HCT116 (cell line): ENCODE measurements around the gene E4F1. TPM values are rescaled to one million over a fixed set of nuclear protein-coding genes. Genes with fewer than 3 reads are reported as not detected.

Experiments used
- ATAC-seq: fragments of 200-7000 bp; cut with Tn5 transposase; 2 replicates; pipeline ENCODE4 v1.9.1; 2020; ENCODE audit warnings: mild to moderate bottlenecking, moderate library complexity
- BruUV-seq: library from RNA; stranded (reverse); fragments of 400-500 nt; replicated peaks from 2 replicates; lab custom pipeline; 2021; lab: Mats Ljungman, UMichigan
- CTCF ChIA-PET: fragments of 300-600 bp; sonication (Branson Sonifier 250); formaldehyde crosslinking; loops from one replicate; lab custom pipeline; 2021; ENCODE audit warnings: antibody characterized with exemption; lab: Charles Lee
- POLR2A ChIA-PET: fragments of 300-600, 350-600 bp; sonication (Branson Sonifier 250); formaldehyde crosslinking; loops from one replicate; lab custom pipeline; 2021; ENCODE audit warnings: antibody characterized with exemption; lab: Charles Lee
- RAD21 ChIA-PET, 2 experiments: fragments of 300-600 bp; sonication (Branson Sonifier 250); formaldehyde crosslinking; loops; one replicate each; lab custom pipeline; 2023; ENCODE audit warnings: low total read pairs in 2 of 2; ENCODE audit not compliant: uncharacterized antibody in 2 of 2, unreplicated experiment in 2 of 2, low non-redundant PET in 1 of 2; lab: Charles Lee
- DNase-seq: peaks from one replicate; pipeline ENCODE4 v3.0.0-alpha.2; 2010; ENCODE audit warnings: low read depth, low spot score
- H2AFZ ChIP-seq: fragments of 200-600 bp; shearing (Covaris generic), sonication (generic); 2 replicates; pipeline ENCODE4 v1.6.1; 2017; ENCODE audit warnings: low read depth, mixed run types, mixed read lengths, antibody characterized with exemption, low read length; ENCODE audit not compliant: poor library complexity, severe bottlenecking
- H3K27ac ChIP-seq: 2 replicates; pipeline ENCODE4 v1.5.1; 2012; ENCODE audit warnings: low read depth, low read length
- H3K27me3 ChIP-seq: fragments of 200-600 bp; sonication (generic); 2 replicates; pipeline ENCODE4 v1.6.1; 2016; ENCODE audit warnings: mixed run types, low read length, mixed read lengths; ENCODE audit not compliant: insufficient read depth
- H3K36me3 ChIP-seq, 2 experiments: fragments of 200-500 bp in 1 of 2; fragments of 200-600 bp in 1 of 2; sonication (Bioruptor generic) in 1 of 2; sonication (generic) in 1 of 2; 2 replicates each; pipeline versions ENCODE4 v1.5.1 to v1.6.1; 2014 to 2016; ENCODE audit warnings: low read length in 2 of 2, inconsistent platforms in 1 of 2, mixed read lengths in 1 of 2, mixed run types in 1 of 2; ENCODE audit not compliant: insufficient read depth in 2 of 2, control insufficient read depth in 1 of 2
- H3K4me1 ChIP-seq, 2 experiments: fragments of 200-600 bp in 1 of 2; sonication (generic) in 1 of 2; 2 replicates each; pipeline versions ENCODE4 v1.5.1 to v1.6.1; 2012 to 2017; ENCODE audit warnings: low read length in 2 of 2, inconsistent platforms in 1 of 2, mild to moderate bottlenecking in 1 of 2, mixed read lengths in 1 of 2, mixed run types in 1 of 2, moderate library complexity in 1 of 2; ENCODE audit not compliant: insufficient read depth in 2 of 2, control insufficient read depth in 1 of 2
- H3K4me2 ChIP-seq: fragments of 200-600 bp; sonication (generic); 2 replicates; pipeline ENCODE4 v1.6.1; 2017; ENCODE audit warnings: mixed run types, low read length, mixed read lengths
- H3K4me3 ChIP-seq, 2 experiments: fragments of 200-600 bp in 1 of 2; sonication (generic) in 1 of 2; replicated peaks in 1 of 2; 2 replicates each; pipeline ENCODE4 v1.5.1; 2011 to 2016; ENCODE audit warnings: low read length in 2 of 2, control low read depth in 1 of 2, low read depth in 1 of 2, mild to moderate bottlenecking in 1 of 2, mixed read lengths in 1 of 2, mixed run types in 1 of 2
- H3K79me2 ChIP-seq: fragments of 200-600 bp; sonication (generic); 2 replicates; pipeline ENCODE4 v1.6.1; 2017; ENCODE audit warnings: mild to moderate bottlenecking, mixed run types, low read length, moderate library complexity, mixed read lengths; ENCODE audit not compliant: insufficient read depth
- H3K9ac ChIP-seq: fragments of 200-600 bp; sonication (generic); 2 replicates; pipeline ENCODE4 v1.6.1; 2016; ENCODE audit warnings: low read length, mixed read lengths
- H3K9me2 ChIP-seq: fragments of 200-600 bp; sonication (generic), shearing (Covaris generic); 2 replicates; pipeline ENCODE4 v1.6.1; 2017; ENCODE audit warnings: mixed run types, mild to moderate bottlenecking, moderate library complexity; ENCODE audit not compliant: insufficient read depth
- H3K9me3 ChIP-seq, 2 experiments: fragments of 200-500 bp in 1 of 2; fragments of 200-600 bp in 1 of 2; sonication (Bioruptor generic) in 1 of 2; sonication (generic) in 1 of 2; 2 replicates each; pipeline ENCODE4 v1.6.1; 2014 to 2017; ENCODE audit warnings: low read length in 2 of 2, mixed read lengths in 2 of 2, inconsistent platforms in 1 of 2, low read depth in 1 of 2, mild to moderate bottlenecking in 1 of 2, mixed run types in 1 of 2, moderate library complexity in 1 of 2; ENCODE audit not compliant: control insufficient read depth in 1 of 2, insufficient read depth in 1 of 2
- H4K20me1 ChIP-seq: fragments of 200-600 bp; sonication (generic), shearing (Covaris generic); 2 replicates; pipeline ENCODE4 v1.6.1; 2017; ENCODE audit warnings: mixed run types, mild to moderate bottlenecking, moderate library complexity; ENCODE audit not compliant: insufficient read depth
- ATF3 ChIP-seq: IDR thresholded peaks from 2 replicates; pipeline ENCODE4 v1.6.1; 2012
- CBX3 ChIP-seq: IDR thresholded peaks from 2 replicates; pipeline ENCODE4 v1.6.1; 2012; ENCODE audit warnings: low read depth
- CEBPB ChIP-seq: IDR thresholded peaks from 2 replicates; pipeline ENCODE4 v1.6.1; 2012; ENCODE audit warnings: low read depth
- CTCF ChIP-seq, 3 experiments: fragments of 200-600 bp in 1 of 3; sonication (generic) in 1 of 3; IDR thresholded peaks in 2 of 3; conservative IDR thresholded peaks in 1 of 3; 2 replicates each; pipeline ENCODE4 v1.5.1; 2012 to 2017; ENCODE audit warnings: low read depth in 2 of 3, low read length in 2 of 3, antibody characterized with exemption in 1 of 3, borderline replicate concordance in 1 of 3, control low read depth in 1 of 3, mild to moderate bottlenecking in 1 of 3, mixed read lengths in 1 of 3, mixed run types in 1 of 3, moderate library complexity in 1 of 3; ENCODE audit not compliant: insufficient read depth in 1 of 3
- EGR1 ChIP-seq: IDR thresholded peaks from 2 replicates; pipeline ENCODE4 v1.6.1; 2012; ENCODE audit warnings: low read depth
- ELF1 ChIP-seq: IDR thresholded peaks from 2 replicates; pipeline ENCODE4 v1.6.1; 2012; ENCODE audit warnings: low read depth, borderline replicate concordance
- EZH2 ChIP-seq: fragments of 200-600 bp; sonication (generic); IDR thresholded peaks from 2 replicates; pipeline ENCODE4 v1.6.1; 2017; ENCODE audit warnings: antibody characterized with exemption, mixed run types
- FOSL1 ChIP-seq: IDR thresholded peaks from 2 replicates; pipeline ENCODE4 v1.6.1; 2012; ENCODE audit warnings: low read depth
- JUND ChIP-seq: IDR thresholded peaks from 2 replicates; pipeline ENCODE4 v1.6.1; 2012
- MAX ChIP-seq: IDR thresholded peaks from 2 replicates; pipeline ENCODE4 v1.6.1; 2012
- POLR2A ChIP-seq: IDR thresholded peaks from 2 replicates; pipeline ENCODE4 v1.7.0; 2011; ENCODE audit warnings: borderline replicate concordance; ENCODE audit not compliant: insufficient read depth, insufficient read length; ENCODE audit errors: extremely low read depth
- POLR2AphosphoS5 ChIP-seq: IDR thresholded peaks from 2 replicates; pipeline ENCODE4 v1.6.1; 2011; ENCODE audit warnings: mild to moderate bottlenecking, low read depth, low read length, moderate library complexity
- RAD21 ChIP-seq: IDR thresholded peaks from 2 replicates; pipeline ENCODE4 v1.6.1; 2012; ENCODE audit warnings: low read depth, mild to moderate bottlenecking
- SIN3A ChIP-seq: IDR thresholded peaks from 2 replicates; pipeline ENCODE4 v1.6.1; 2012; ENCODE audit warnings: low read depth
- SRF ChIP-seq: IDR thresholded peaks from 2 replicates; pipeline ENCODE4 v1.6.1; 2012; ENCODE audit warnings: low read depth
- YY1 ChIP-seq: IDR thresholded peaks from 2 replicates; pipeline ENCODE4 v1.6.1; 2011; ENCODE audit warnings: low read length, low read depth, moderate library complexity, mild to moderate bottlenecking; ENCODE audit not compliant: insufficient replicate concordance; ENCODE audit errors: extremely low read depth
- ZBTB33 ChIP-seq: IDR thresholded peaks from 2 replicates; pipeline ENCODE4 v1.6.1; 2011; ENCODE audit warnings: mild to moderate bottlenecking, low read length, moderate library complexity; ENCODE audit not compliant: insufficient replicate concordance; ENCODE audit errors: extremely low read depth
- ZFX ChIP-seq: fragments of 450-650 bp; IDR thresholded peaks from 2 replicates; pipeline ENCODE4 v1.6.1; 2017
- ZNF274 ChIP-seq: fragments of 200-500 bp; sonication (Bioruptor generic); IDR thresholded peaks from 2 replicates; pipeline ENCODE4 v1.6.1; 2014; ENCODE audit warnings: mild to moderate bottlenecking, low read depth, low read length, inconsistent platforms
- intact Hi-C: fragments of 100-400 bp; cut with micrococcal nuclease; formaldehyde crosslinking; loops from 2 replicates; pipeline ENCODE4 v1.10.0; 2022
- total RNA-seq: library from RNA; stranded (reverse); gene quantifications from one replicate; pipeline ENCODE4 v1.2.1, GENCODE V29; 2021; ENCODE audit not compliant: unreplicated experiment

E4F1 gene
- total RNA-seq, 1 experiment from 2014 or later: 40.7 TPM

- intact Hi-C loops: no loop called here
- Histone ChIP-seq H3K9ac (no peak overlapping the region), H3K27me3 (no peaks in the 10 kb centered on the region), H3K4me2 (no peak overlapping the region), H3K36me3 (peaks cover 0 to 3% of the 10 kb centered on the region in 2 experiments; a peak in 1 of 4 replicates), H3K9me3 (no peaks in the 10 kb centered on the region), H3K79me2 (peaks cover 27% of the 10 kb centered on the region), H3K9me2 (no peaks in the 10 kb centered on the region), H2AFZ (no peak overlapping the region), H4K20me1 (peaks cover 7% of the 10 kb centered on the region; the same call in 1 of the 2 replicates), H3K4me1 (peaks cover 13 to 20% of the 10 kb centered on the region in 2 experiments; a peak in 3 of 4 replicates), H3K4me3 (no peak overlapping the region), H3K27ac (no peak overlapping the region; the same call in 1 of the 2 replicates)
- ChIA-PET RAD21 (no interaction called here), POLR2A (no interaction called here), CTCF (interaction anchor here (1.9 kb wide), 1 partner anchor 230 kb away, joined by 5 read pairs; no protein-coding TSS in a partner anchor)
- DNase-seq: no peak
- BruUV-seq: no TSS peak
- ATAC-seq: no peak
- TF ChIP-seq CBX3 (no peak), JUND (no peak), EGR1 (no peak), ATF3 (no peak), RAD21 (no peak), ZFX (no peak), SRF (no peak), FOSL1 (no peak), POLR2A (no peak), CTCF (IDR thresholded peaks at IDR 0.05 in 2 of 3, conservative IDR thresholded peaks at IDR 0.05 in 1 of 3; ENCODE audit: borderline replicate concordance in 1 of 3, insufficient read depth in 1 of 3, low read depth in 2 of 3, low read length in 2 of 3) (no peak), CEBPB (no peak), MAX (no peak), EZH2 (no peak), ELF1 (no peak), ZBTB33 (no peak), ZNF274 (no peak), POLR2AphosphoS5 (no peak), SIN3A (no peak), YY1 (no peak)
These were observed 47.4 kb downstream of the E4F1 start for GRCh38 chr16:2270588-2271470.
